HG03520 (cell line): ENCODE data around the gene MC1R.
A peak's percentile ranks its signal among the peaks of the same experiment; 100 is the strongest.
"Not testable (repeated sequence)": the region's sequence is repeated elsewhere in the genome, so short reads cannot be mapped to it uniquely, and the experiment has no call there.

Experiments
- ATAC-seq: cut with Tn5 transposase; IDR thresholded peaks from one replicate; pipeline ENCODE4 v1.9.1; 2021; ENCODE audit warnings: mild to moderate bottlenecking, moderate library complexity; ENCODE audit not compliant: unreplicated experiment

MC1R gene

DNA sequence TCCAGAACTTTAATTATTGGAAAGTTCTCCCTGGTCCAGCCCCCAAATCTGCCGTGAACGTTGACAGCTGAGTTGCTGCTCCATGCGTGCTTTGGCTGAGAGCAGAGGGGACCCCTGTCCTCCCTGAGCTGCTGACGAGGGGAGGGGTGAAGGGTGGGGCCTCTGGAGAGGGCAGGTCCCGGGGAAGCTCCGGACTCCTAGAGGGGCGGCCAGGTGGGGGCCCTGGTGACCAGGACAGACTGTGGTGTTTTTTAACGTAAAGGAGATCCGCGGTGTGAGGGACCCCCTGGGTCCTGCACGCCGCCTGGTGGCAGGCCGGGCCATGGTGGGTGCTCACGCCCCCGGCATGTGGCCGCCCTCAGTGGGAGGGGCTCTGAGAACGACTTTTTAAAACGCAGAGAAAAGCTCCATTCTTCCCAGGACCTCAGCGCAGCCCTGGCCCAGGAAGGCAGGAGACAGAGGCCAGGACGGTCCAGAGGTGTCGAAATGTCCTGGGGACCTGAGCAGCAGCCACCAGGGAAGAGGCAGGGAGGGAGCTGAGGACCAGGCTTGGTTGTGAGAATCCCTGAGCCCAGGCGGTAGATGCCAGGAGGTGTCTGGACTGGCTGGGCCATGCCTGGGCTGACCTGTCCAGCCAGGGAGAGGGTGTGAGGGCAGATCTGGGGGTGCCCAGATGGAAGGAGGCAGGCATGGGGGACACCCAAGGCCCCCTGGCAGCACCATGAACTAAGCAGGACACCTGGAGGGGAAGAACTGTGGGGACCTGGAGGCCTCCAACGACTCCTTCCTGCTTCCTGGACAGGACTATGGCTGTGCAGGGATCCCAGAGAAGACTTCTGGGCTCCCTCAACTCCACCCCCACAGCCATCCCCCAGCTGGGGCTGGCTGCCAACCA lies at the start of gene MC1R:
Gene MC1R, plus strand, starts transcription at position 410 of the 895 bp plus-strand sequence. Its CDS starts 397 bp downstream, at position 807.
- ATAC-seq: no peak

DNA sequence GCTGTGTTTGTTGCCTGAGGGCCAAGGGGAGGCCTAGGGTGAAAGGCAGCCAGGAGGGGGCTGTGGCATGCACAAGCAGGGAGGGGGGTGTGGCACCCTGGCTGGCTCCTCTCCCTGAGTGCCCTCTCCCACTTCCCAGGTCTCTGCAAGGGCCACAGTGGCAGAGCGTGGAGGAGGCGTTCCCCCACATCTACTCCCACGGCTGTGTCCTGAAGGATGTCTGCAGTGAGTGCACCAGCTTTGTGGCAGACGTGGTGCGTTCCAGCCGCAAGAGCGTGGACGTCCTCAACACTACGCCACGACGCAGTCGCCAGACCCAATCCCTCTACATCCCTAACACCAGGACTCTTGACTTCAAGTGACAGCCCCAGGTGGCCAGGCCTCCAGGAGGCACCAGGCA lies 48.8 kb upstream of the MC1R start:
- no peak for ATAC-seq

DNA sequence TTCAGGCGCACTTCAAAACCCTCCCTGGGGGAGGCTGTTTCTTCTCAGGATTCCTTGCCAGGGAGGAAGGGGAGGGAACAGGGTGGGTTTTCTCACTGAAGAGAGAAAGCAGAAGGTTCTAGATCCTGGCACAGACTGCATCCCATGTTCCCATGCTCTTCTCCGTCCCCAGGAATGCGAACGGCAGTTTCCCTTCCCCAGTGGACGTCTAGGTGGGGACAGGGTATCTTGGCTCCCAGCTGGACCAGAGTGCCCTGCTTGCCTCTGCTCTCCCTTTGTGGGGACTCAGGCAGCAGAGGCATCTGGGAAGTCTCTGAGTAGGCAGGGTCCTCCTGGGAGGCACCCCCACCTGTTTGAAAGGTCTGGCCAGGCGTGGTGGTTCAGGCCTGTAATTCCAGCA lies 48.2 kb upstream of the MC1R start:
- no peak for ATAC-seq

GRCh38 chr16:89871895-89872294 lies 46.8 kb upstream of the MC1R start:
- ATAC-seq: no peak

DNA sequence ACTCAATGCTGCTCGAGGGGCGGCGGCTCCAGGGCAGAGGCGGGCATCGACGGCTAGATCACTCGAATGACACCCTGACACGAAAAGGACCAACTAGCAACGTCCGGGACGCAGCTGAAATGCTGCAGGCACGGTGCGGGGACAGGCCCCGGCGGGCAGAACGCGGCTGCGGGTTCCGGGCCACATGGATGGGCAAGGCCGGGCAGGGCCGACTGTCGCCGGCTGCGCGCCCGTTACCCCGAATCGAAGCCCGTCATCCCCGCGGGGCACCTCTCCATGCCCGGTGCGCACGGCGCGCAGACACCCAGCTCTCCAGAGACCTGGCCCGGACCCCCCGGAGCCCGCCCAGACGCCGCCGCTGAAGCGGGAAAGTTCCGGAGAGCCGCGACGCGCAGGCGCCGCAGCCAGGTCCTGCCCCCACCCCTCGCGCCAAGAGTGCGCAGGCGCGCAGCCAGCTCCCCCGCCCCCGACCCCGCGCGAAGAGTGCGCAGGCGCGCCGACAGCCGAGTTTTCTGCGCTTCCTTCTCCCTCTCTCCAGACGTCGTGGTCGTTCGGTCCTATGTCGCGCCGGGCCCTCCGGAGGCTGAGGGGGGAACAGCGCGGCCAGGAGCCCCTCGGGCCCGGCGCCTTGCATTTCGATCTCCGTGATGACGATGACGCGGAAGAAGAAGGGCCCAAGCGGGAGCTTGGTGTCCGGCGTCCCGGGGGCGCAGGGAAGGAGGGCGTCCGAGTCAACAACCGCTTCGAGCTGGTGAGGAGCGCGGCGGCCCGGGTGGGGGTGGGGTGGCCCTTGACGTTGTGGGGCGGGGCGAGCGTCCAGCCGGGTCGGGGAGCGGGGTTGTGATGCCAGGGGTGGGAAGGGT lies 45.3 kb upstream of the MC1R start, which contains the start of gene TCF25:
Gene TCF25, plus strand, starts transcription at position 484 of the 863 bp plus-strand sequence. Its CDS starts 76 bp downstream, at position 560.
- ATAC-seq: peak; percentile 18

DNA sequence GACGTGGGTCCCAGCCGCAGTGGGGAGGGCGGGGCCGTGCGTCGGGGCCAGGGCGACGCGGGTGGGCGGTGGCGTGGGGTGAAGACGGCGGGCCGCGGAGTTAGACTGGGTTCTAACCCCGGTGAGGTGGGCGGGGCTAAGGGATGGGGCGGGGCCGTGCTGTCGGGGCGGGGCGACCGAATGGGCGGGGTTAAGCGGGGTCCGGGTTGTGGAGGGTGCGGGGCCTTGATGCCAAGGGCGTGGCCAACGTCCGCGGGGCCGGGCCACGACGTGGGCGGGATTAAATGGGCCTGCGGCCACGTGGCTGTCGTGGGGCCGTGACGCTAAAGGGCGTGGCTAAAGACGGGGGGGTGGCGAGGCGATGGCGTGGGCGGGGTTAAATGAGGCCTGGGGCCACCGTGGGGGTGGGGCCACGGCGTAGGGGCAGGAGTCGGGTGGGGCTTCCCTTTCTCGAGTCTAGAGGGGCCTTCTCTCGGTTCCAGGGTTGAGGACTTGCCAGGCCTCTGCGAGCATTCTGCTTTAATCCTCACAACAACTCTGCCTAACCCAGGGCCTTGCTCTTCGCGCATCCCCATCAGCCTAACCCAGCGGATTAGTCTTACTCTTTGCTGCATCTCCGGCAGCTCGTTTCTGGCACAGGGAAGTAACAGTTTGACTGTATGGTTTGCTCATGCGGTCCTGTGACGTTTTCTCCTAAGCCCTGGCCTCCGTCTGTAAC lies 44.5 kb upstream of the MC1R start:
- peak; percentile 82 for ATAC-seq

GRCh38 chr16:89879123-89879522 lies 39.5 kb upstream of the MC1R start:
- ATAC-seq: not testable (repeated sequence)

DNA sequence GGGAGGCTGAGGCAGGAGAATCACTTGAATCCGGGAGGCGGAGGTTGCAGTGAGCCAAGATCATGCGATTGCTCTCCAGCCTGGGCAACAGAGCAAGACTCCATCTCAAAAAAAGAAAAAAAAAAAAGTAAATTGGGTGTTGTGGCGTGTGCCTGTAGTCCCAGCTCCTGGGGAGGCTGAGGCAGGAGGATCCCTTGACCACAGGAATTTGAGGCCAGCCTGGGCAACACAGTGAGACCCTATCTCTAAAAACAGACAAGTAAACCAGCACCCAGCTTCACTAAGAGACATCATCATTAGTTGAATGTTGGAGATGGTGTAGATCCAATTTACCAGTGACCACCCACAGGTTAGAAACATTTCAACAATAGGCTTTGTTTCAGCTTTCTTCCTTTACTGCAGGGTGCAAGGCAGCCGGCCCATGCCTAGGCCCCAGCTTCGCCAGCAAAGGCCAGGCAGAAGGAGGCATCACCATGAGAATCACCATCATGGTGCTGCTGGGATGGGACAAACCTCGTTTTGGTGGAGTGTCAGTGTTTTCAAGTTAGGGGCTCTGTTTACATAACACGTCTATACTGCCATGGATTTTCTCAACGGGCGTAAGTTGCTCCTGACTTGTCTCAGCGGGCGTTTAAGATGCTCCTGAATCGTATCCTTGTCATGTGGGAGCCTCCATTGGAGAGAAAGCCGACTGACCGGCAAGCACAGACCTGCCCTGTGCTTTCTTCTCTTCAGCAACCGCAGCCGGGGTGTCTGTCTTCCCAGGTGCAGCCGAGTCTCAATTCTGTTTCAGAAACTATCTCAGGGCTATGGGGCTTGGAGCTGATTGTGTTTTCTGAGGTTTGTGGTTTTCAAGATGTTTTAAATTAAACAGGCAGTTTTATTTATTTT lies 37.9 kb upstream of the MC1R start:
- no peak for ATAC-seq

GRCh38 chr16:89881368-89881730 lies 37.3 kb upstream of the MC1R start:
- ATAC-seq: no peak

- no peak for ATAC-seq
These were observed 35.2 kb upstream of the MC1R start for GRCh38 chr16:89883346-89884040.

DNA sequence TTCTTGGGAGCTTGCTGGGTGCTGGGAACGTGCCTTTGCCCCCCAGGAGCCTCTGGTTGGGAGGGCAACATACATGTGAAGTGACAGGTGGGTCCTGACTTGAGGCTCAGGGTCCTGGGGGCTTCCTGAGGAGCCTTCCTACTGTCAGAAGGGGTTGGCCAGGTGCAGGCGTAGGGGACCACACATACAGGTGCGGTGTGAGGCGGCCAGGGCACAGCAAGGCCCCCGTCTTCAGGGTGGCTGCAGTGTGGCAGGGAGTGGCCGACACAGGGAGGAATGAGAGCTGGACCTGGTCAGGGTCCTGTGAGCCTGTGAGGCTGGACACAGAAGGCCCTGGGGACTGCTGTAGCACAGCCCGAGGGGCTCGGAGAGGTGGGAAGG lies 34.6 kb upstream of the MC1R start:
- no peak for ATAC-seq

GRCh38 chr16:89887243-89887642 lies 31.4 kb upstream of the MC1R start:
- ATAC-seq: no peak

DNA sequence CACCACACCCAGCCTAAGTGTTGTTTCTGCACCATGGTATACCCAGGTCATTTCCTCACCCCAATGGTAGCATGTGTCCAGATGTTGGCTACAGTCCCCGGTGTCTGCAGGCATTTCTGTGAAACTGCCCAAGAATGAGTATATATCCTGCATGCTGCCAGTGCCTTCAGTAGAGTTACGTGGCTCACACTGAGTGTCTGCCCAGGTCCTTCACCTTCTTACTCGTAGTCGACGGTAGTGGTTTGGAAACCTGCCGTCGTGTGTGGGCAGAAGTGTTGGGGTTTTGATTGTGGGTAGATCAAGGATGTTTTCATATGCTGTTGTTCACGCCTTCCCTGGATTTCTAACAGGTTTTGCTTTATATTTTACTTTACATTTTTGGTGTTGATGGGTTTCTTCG lies 28.5 kb upstream of the MC1R start:
- ATAC-seq: no peak

DNA sequence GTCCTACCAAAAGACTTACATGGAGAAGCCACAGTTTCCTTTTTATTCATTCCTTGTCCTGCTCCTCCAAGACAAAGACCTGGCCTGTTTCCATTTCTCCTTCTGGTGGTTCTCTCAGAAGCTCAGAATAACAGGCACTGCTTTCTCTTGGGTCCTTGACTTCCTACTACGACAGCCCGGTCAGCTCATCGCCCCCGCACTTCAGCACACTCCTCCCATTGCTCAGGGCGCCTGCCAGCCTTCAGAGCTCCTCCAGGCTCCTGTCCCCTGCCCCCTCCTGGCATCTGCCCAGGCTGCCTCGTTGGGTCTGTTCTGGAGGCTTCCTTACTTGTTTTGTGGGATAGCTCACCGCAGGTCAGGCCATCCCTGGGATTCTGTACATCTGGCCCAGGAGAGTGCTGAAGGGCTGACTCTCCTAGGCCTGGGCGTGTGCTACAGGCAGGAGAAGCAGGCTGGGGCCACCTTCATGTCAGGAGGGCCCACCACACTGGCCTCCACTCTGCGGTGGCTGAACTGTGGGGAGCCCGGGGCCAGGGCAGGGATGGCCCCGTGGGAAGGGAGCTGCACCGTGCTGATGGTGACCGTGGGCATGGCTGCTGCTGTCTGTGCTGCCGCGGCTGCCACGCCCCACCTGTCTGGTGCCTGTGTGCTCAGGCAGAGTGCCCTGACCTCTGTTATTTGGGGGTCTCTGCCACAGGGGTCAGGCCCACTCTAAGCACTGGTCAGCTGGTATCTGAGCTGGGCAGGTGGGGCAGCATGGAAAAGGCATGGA lies 27.6 kb upstream of the MC1R start:
- no peak for ATAC-seq

DNA sequence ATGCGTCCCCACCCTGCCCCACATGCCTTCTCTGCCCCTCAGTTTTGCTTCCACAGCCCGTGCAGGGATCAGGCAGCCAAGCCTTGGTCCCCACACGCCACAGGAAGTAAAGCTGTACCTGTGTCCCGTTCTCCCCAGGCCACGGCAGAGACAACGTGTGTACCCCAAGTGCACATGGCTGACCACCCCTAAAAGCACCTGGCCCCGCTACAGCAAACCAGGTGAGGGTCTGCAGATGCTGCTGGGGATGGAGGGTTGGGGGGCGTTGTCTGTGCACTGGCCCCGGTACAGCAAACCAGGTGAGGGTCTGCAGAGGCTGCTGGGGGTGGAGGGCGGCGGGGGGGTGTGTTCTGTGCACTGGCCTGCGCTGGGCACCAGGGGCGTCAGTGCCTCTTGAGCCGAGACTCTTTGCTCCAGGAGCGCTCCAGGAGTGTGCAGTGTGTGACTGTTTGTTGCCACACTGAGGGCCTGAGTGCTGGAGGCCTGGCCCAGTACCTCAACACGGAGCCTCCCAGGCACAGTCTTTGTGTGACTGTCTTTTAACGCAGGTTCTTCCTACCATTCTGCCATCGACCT lies 26.5 kb upstream of the MC1R start:
- ATAC-seq: no peak

DNA sequence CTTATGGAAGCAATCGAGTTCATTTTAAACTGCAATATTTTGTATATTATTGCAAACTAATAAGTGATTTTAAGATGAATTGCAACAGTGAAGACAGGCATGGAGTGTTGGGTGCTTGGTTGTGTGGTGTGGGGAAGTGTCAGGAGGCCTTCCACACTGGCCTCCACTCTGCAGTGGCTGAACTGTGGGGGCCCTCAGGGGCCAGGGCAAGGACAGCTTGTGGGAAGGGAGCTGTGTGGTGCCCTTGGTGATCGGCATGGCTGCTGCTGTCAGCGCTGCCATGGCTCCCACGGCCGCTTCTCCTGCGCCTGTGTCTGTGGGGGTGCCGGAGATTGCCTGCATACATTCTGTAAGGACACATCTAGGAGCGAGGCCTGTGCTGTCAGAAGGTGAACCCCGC lies 26.0 kb upstream of the MC1R start:
- ATAC-seq: no peak

DNA sequence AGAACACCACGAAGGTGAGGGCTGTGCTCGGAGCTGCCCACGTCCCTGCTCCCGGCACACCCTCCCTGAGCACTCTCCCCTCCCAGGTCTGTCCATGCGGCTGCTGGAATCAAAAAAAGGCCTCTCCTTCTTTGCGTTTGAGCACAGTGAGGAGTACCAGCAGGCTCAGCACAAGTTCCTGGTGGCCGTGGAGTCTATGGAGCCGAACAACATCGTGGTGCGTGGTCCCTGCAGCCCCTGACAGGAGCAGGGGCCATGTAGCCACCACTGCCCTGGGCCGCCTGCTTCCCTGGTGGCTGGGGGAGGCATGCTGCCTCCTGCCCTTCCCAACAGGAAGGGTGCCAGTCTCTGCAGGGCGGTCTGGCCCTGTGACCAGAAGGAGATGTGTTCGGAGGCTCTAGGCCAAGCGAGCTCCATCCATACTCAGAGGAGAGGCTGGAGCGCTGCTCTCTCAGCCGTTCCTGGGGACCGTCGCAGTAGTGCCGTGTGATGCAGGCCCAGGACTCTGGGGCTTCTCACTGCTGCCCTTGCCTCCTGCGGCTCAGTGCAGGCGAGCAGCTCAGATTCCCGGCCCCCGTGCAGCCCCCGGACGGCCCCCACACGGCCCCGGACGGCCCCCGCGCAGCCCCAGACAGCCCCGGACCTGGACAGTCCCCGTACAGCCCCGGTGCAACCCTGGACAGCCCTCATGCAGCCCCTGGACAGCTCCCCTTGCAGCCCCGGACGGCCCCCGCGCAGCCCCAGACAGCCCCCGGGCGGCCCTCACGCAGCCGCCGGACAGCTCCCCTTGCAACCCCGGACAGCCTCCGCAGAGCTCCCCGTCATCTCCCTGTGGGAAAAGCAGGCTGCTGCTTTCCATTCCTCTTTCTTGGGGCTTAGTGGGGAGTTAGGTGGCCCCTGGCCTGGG lies 24.8 kb upstream of the MC1R start:
- no peak for ATAC-seq
